A549 (cell line): ENCODE data around the gene DYNC1H1. TPM values are rescaled to one million over a fixed set of nuclear protein-coding genes. Genes with fewer than 3 reads are reported as not detected.

Source experiments
- ATAC-seq, 2 experiments: fragments of 200-7000 bp in 1 of 2; fragments of >200 bp in 1 of 2; cut with Nextera tagmentation in 1 of 2; cut with Tn5 transposase in 1 of 2; 3 replicates each; pipeline versions ENCODE4 v1.8.0 to v1.9.1; 2018 to 2020; ENCODE audit warnings: mild to moderate bottlenecking in 1 of 2, moderate library complexity in 1 of 2
- CTCF ChIA-PET: fragments of 300-600 bp; sonication (Branson Sonifier 250); formaldehyde crosslinking; extraction: SDS; loops from one replicate; lab custom pipeline; 2021; ENCODE audit warnings: antibody characterized with exemption, inconsistent platforms; lab: Yijun Ruan, JAX
- POLR2A ChIA-PET: fragments of 350-600 bp; formaldehyde crosslinking; extraction: SDS; loops from one replicate; lab custom pipeline; 2021; ENCODE audit warnings: antibody characterized with exemption, inconsistent platforms; lab: Yijun Ruan, JAX
- DNase-seq, 2 experiments: peaks; one replicate each; pipeline versions ENCODE4 v3.0.0 to v3.0.0-alpha.2; 2011 to 2016; ENCODE audit warnings: low read depth in 1 of 2, low spot score in 1 of 2
- FAIRE-seq: peaks from 2 replicates; lab custom pipeline; 2011; peaks lifted over from hg19 to GRCh38; lab: Jason Lieb, UNC
- H3K27ac ChIP-seq, 2 experiments: fragments of >200 bp; sonication (Bioruptor Twin); formaldehyde crosslinking; 3 replicates each; pipeline ENCODE4 v1.5.1; 2016 to 2017
- H3K4me1 ChIP-seq: fragments of >200 bp; sonication (Bioruptor Twin); formaldehyde crosslinking; 3 replicates; pipeline ENCODE4 v1.6.1; 2016
- H3K4me2 ChIP-seq: fragments of >200 bp; sonication (Bioruptor Twin); formaldehyde crosslinking; 3 replicates; pipeline ENCODE4 v1.6.1; 2016
- H3K4me3 ChIP-seq: fragments of >200 bp; sonication (Bioruptor Twin); formaldehyde crosslinking; 3 replicates; pipeline ENCODE4 v1.5.1; 2016
- H3K9me3 ChIP-seq: fragments of >200 bp; sonication (Bioruptor Twin); formaldehyde crosslinking; 3 replicates; pipeline ENCODE4 v1.6.1; 2016
- ATOH8 ChIP-seq: fragments of 250-450 bp; sonication (Bioruptor Pico); IDR thresholded peaks from 2 replicates; pipeline ENCODE4 v1.5.0; 2020; ENCODE audit warnings: low read depth, mild to moderate bottlenecking, moderate library complexity
- CHD4 ChIP-seq: fragments of 200-600 bp; sonication (generic); IDR thresholded peaks from 2 replicates; pipeline ENCODE4 v1.6.1; 2016; ENCODE audit warnings: antibody characterized with exemption, mild to moderate bottlenecking, borderline replicate concordance
- EP300 ChIP-seq, 2 experiments: fragments of >200 bp; sonication (Bioruptor Twin); formaldehyde crosslinking; IDR thresholded peaks; 2 replicates in 1 of 2; 3 replicates in 1 of 2; pipeline ENCODE4 v1.6.1; 2016 to 2017
- FOSB ChIP-seq: fragments of 250-450 bp; sonication (Bioruptor Pico); IDR thresholded peaks from 2 replicates; pipeline ENCODE4 v1.5.0; 2020; ENCODE audit warnings: mild to moderate bottlenecking, moderate library complexity
- FOXS1 ChIP-seq: fragments of 250-450 bp; sonication (Bioruptor Pico); IDR thresholded peaks from 2 replicates; pipeline ENCODE4 v1.5.0; 2020; ENCODE audit warnings: mild to moderate bottlenecking, moderate library complexity
- HDAC2 ChIP-seq: fragments of 200-600 bp; sonication (generic); IDR thresholded peaks from 2 replicates; pipeline ENCODE4 v1.6.1; 2016
- HMGXB4 ChIP-seq: fragments of 250-450 bp; sonication (Bioruptor Pico); IDR thresholded peaks from 2 replicates; pipeline ENCODE4 v1.5.0; 2021; ENCODE audit warnings: mild to moderate bottlenecking, moderate library complexity, borderline replicate concordance
- HOXB13 ChIP-seq: fragments of 250-450 bp; sonication (Bioruptor Pico); IDR thresholded peaks from 2 replicates; pipeline ENCODE4 v1.5.0; 2020; ENCODE audit warnings: low read depth, mild to moderate bottlenecking, moderate library complexity
- HOXB5 ChIP-seq: fragments of 250-450 bp; sonication (Bioruptor Pico); IDR thresholded peaks from 2 replicates; pipeline ENCODE4 v1.5.0; 2020; ENCODE audit warnings: mild to moderate bottlenecking, moderate library complexity
- JUNB ChIP-seq: fragments of >200 bp; sonication (Bioruptor Twin); formaldehyde crosslinking; IDR thresholded peaks from 2 replicates; pipeline ENCODE4 v1.6.1; 2016
- MAFK ChIP-seq: fragments of 450-650 bp; IDR thresholded peaks from 2 replicates; pipeline ENCODE4 v1.6.1; 2014; ENCODE audit not compliant: partially characterized antibody
- MAZ ChIP-seq: fragments of 150-350 bp; IDR thresholded peaks from 2 replicates; pipeline ENCODE4 v1.6.1; 2014; ENCODE audit warnings: antibody characterized with exemption, low read depth, low read length, borderline replicate concordance
- NPAS2 ChIP-seq: fragments of 250-450 bp; sonication (Bioruptor Pico); IDR thresholded peaks from 2 replicates; pipeline ENCODE4 v1.8.0; 2022; ENCODE audit warnings: mild to moderate bottlenecking, moderate library complexity, borderline replicate concordance
- PHF8 ChIP-seq: fragments of 200-600 bp; sonication (generic); IDR thresholded peaks from 2 replicates; pipeline ENCODE4 v1.6.1; 2016; ENCODE audit warnings: low read depth, mild to moderate bottlenecking, antibody characterized with exemption, moderate library complexity, borderline replicate concordance
- RAD21 ChIP-seq, 2 experiments: fragments of >200 bp in 1 of 2; sonication (Bioruptor Twin) in 1 of 2; formaldehyde crosslinking in 1 of 2; IDR thresholded peaks in 1 of 2; conservative IDR thresholded peaks in 1 of 2; 2 replicates in 1 of 2; 3 replicates in 1 of 2; pipeline ENCODE4 v1.6.1; 2012 to 2018; ENCODE audit warnings: inconsistent platforms in 1 of 2
- RARB ChIP-seq: fragments of 250-450 bp; sonication (Bioruptor Pico); IDR thresholded peaks from 2 replicates; pipeline ENCODE4 v1.8.0; 2021; ENCODE audit warnings: mild to moderate bottlenecking, moderate library complexity
- RNF2 ChIP-seq: fragments of 200-600 bp; sonication (generic); IDR thresholded peaks from 2 replicates; pipeline ENCODE4 v1.6.1; 2016; ENCODE audit warnings: low read depth, mild to moderate bottlenecking, antibody characterized with exemption, moderate library complexity, borderline replicate concordance
- TFCP2L1 ChIP-seq: fragments of 250-450 bp; sonication (Bioruptor Pico); IDR thresholded peaks from 2 replicates; pipeline ENCODE4 v1.5.0; 2021; ENCODE audit warnings: mild to moderate bottlenecking
- TP53 ChIP-seq: fragments of 250-450 bp; sonication (Bioruptor Pico); IDR thresholded peaks from 2 replicates; pipeline ENCODE4 v1.5.0; 2021; ENCODE audit warnings: mild to moderate bottlenecking, moderate library complexity
- WGBS: methylation state at CpG from one replicate; pipeline ENCODE4 v1.1.6; 2017; ENCODE audit errors: missing lambda C conversion rate; 5-methylcytosine and 5-hydroxymethylcytosine counted together
- polyA plus RNA-seq, 4 experiments: library from polyadenylated mRNA; depleted of rRNA in 3 of 4; stranded (reverse); fragments of >200 nt; fragmentation: RNase III in 1 of 4; extraction: RNeasy Plus Mini Kit Qiagen cat#74134 plus additional on column Dnase treatment in 1 of 4; gene quantifications; 2 replicates in 3 of 4; 3 replicates in 1 of 4; pipeline ENCODE4 v1.2.3, GENCODE V29; 2011 to 2017
- TF ChIP-seq, protein P1 (sequence below): fragments of >200 bp; sonication (Bioruptor Twin); formaldehyde crosslinking; IDR thresholded peaks from 2 replicates; pipeline ENCODE4 v1.6.1; 2016
- TF ChIP-seq, protein P2 (sequence below): fragments of 200-600 bp; sonication (generic); IDR thresholded peaks from 2 replicates; pipeline ENCODE4 v1.6.1; 2016; ENCODE audit warnings: antibody characterized with exemption, mild to moderate bottlenecking, moderate library complexity

Gene DYNC1H1
- polyA plus RNA-seq, 2 of the 4 experiments (the other 2 are of a cell fraction): 177 to 187 TPM

DNA sequence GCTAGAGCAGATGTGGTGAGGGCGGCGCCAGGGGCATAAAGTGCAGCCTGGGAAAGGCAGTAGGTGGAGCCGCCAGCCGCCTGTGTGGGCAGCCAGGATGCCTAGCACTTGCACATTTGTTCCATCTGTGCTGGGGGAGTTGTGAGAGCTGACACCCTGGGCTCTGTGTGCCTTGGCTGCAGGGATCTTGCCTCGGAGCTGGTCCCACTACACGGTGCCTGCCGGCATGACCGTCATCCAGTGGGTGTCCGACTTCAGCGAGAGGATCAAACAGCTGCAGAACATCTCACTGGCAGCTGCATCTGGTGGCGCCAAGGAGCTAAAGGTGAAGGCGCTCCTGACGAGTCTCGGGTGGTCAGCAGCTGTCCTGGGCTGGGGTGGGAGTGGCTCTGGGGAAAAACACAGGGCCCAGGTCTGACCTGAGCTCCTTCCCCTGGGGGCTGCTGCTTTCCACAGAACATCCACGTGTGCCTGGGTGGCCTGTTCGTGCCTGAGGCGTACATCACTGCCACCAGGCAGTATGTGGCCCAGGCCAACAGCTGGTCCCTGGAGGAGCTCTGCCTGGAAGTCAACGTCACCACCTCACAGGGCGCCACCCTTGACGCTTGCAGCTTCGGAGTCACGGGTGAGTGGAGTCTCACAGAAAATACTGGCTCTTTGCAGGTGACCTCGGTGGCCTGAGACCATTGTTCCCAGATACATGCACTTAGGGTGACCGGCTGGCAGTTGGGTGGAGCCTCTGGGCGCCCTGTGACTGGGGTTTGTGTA lies 85.1 kb downstream of the DYNC1H1 start (continued):
- TF ChIP-seq NPAS2 (CRISPR knock-in tag): no peak
- no peak for TF ChIP-seq HOXB13 (CRISPR knock-in tag)
- no peak for TF ChIP-seq MAZ
- no peak for TF ChIP-seq HOXB5 (CRISPR knock-in tag)

DNA sequence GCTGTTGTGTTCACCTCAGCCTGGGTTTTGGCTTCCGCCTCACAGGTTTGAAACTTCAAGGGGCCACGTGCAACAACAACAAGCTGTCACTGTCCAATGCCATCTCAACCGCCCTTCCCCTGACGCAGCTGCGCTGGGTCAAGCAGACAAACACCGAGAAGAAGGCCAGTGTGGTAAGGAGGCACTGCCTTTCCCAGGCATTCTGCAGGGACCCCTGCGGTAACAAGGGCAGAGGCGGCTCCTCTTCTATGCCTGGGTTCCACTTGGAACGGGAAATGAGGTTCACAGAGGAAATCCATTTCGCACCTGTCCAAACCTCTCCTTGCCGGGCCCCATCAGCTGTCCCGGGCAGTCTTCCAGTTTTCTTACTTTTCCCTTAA lies 85.6 kb downstream of the DYNC1H1 start:
- no peak for DNase-seq
- no peak for FAIRE-seq
- no peak for ATAC-seq
- TF ChIP-seq HMGXB4 (no peak), ATOH8 (CRISPR knock-in tag) (no peak), MAFK (no peak), PHF8 (no peak), RNF2 (no peak), FOSB (CRISPR knock-in tag) (no peak), RARB (CRISPR knock-in tag) (no peak), CHD4 (no peak), EP300 (IDR thresholded peaks at IDR 0.05) (no peak), TP53 (no peak), TFCP2L1 (no peak), JUNB (no peak), FOXS1 (CRISPR knock-in tag) (no peak), HDAC2 (no peak), RAD21 (conservative IDR thresholded peaks at IDR 0.05 in 1 of 2, IDR thresholded peaks at IDR 0.05 in 1 of 2) (no peak)
- TF ChIP-seq, protein P1, sequence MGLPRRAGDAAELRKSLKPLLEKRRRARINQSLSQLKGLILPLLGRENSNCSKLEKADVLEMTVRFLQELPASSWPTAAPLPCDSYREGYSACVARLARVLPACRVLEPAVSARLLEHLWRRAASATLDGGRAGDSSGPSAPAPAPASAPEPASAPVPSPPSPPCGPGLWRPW: no peak
- TF ChIP-seq, protein P2, sequence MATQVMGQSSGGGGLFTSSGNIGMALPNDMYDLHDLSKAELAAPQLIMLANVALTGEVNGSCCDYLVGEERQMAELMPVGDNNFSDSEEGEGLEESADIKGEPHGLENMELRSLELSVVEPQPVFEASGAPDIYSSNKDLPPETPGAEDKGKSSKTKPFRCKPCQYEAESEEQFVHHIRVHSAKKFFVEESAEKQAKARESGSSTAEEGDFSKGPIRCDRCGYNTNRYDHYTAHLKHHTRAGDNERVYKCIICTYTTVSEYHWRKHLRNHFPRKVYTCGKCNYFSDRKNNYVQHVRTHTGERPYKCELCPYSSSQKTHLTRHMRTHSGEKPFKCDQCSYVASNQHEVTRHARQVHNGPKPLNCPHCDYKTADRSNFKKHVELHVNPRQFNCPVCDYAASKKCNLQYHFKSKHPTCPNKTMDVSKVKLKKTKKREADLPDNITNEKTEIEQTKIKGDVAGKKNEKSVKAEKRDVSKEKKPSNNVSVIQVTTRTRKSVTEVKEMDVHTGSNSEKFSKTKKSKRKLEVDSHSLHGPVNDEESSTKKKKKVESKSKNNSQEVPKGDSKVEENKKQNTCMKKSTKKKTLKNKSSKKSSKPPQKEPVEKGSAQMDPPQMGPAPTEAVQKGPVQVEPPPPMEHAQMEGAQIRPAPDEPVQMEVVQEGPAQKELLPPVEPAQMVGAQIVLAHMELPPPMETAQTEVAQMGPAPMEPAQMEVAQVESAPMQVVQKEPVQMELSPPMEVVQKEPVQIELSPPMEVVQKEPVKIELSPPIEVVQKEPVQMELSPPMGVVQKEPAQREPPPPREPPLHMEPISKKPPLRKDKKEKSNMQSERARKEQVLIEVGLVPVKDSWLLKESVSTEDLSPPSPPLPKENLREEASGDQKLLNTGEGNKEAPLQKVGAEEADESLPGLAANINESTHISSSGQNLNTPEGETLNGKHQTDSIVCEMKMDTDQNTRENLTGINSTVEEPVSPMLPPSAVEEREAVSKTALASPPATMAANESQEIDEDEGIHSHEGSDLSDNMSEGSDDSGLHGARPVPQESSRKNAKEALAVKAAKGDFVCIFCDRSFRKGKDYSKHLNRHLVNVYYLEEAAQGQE: no peak
- Histone ChIP-seq H3K4me1 (no peaks in the 10 kb centered on the region), H3K4me3 (no peak overlapping the region), H3K4me2 (no peak overlapping the region), H3K27ac (no peak overlapping the region), H3K9me3 (no peaks in the 10 kb centered on the region)
- ChIA-PET POLR2A (no interaction called here), CTCF (interaction anchor here (0.7 to 4.1 kb wide), 10 partner anchors 9 to 343 kb away, joined by 3 to 22 read pairs (median 4); no protein-coding TSS in a partner anchor)
- WGBS: 94% methylated on average over 12 of the region's 12 CpGs
